GM21381 (cell line): ENCODE data around the gene BCAS3.
"Not testable (repeated sequence)": the region's sequence is repeated elsewhere in the genome, so short reads cannot be mapped to it uniquely, and the experiment has no call there.

ENCODE experiments used
- ATAC-seq: cut with Tn5 transposase; IDR thresholded peaks from one replicate; pipeline ENCODE4 v1.9.1; 2021; ENCODE audit warnings: mild to moderate bottlenecking, moderate library complexity; ENCODE audit not compliant: unreplicated experiment

BCAS3 gene

GRCh38 chr17:60989379-60989778 lies 311.7 kb downstream of the BCAS3 start:
- no peak for ATAC-seq

- no peak for ATAC-seq
Observed at GRCh38 chr17:60989846-60990245, 312.2 kb downstream of the BCAS3 start.

- no peak for ATAC-seq
Observed at GRCh38 chr17:60993497-60993896, 315.8 kb downstream of the BCAS3 start.

GRCh38 chr17:60995680-60996079 lies 318.0 kb downstream of the BCAS3 start:
- ATAC-seq = no peak

- no peak for ATAC-seq
Observed at GRCh38 chr17:61000911-61001310, 323.3 kb downstream of the BCAS3 start.

GRCh38 chr17:61002316-61002736 lies 324.7 kb downstream of the BCAS3 start:
- no peak for ATAC-seq

- ATAC-seq = no peak
Observed at GRCh38 chr17:61005358-61005757, 327.7 kb downstream of the BCAS3 start.

GRCh38 chr17:61005958-61006357 lies 328.3 kb downstream of the BCAS3 start:
- not testable (repeated sequence) for ATAC-seq

- no peak for ATAC-seq
Observed at GRCh38 chr17:61007980-61008379, 330.3 kb downstream of the BCAS3 start.

GRCh38 chr17:61009663-61010062 lies 332.0 kb downstream of the BCAS3 start:
- no peak for ATAC-seq

- ATAC-seq = no peak
Observed at GRCh38 chr17:61010661-61011170, 333.1 kb downstream of the BCAS3 start.

- no peak for ATAC-seq
Observed at GRCh38 chr17:61011251-61011650, 333.6 kb downstream of the BCAS3 start.

GRCh38 chr17:61015966-61016365 lies 338.3 kb downstream of the BCAS3 start:
- ATAC-seq = no peak

GRCh38 chr17:61017317-61018006 lies 339.8 kb downstream of the BCAS3 start:
- no peak for ATAC-seq

GRCh38 chr17:61018938-61019337 lies 341.3 kb downstream of the BCAS3 start:
- ATAC-seq = no peak

GRCh38 chr17:61023996-61024395 lies 346.3 kb downstream of the BCAS3 start:
- ATAC-seq = no peak

GRCh38 chr17:61026818-61027217 lies 349.2 kb downstream of the BCAS3 start:
- ATAC-seq = no peak

GRCh38 chr17:61029181-61029580 lies 351.5 kb downstream of the BCAS3 start:
- ATAC-seq = no peak

GRCh38 chr17:61040666-61041065 lies 363.0 kb downstream of the BCAS3 start:
- ATAC-seq = no peak

- not testable (repeated sequence) for ATAC-seq
Observed at GRCh38 chr17:61042348-61042747, 364.7 kb downstream of the BCAS3 start.

- ATAC-seq = no peak
Observed at GRCh38 chr17:61047515-61047914, 369.9 kb downstream of the BCAS3 start.

- no peak for ATAC-seq
Observed at GRCh38 chr17:61048376-61049106, 370.9 kb downstream of the BCAS3 start.
